K562 (cell line): Measurements from ENCODE around the gene OVOL3. TPM values are rescaled to one million over a fixed set of nuclear protein-coding genes. Genes with fewer than 3 reads are reported as not detected.
A peak's percentile ranks its signal among the peaks of the same experiment; 100 is the strongest.

Source experiments
- ARID2 ChIP-seq: fragments of 450-650 bp; IDR thresholded peaks from 2 replicates; pipeline ENCODE4 v1.6.1; 2017; ENCODE audit warnings: antibody characterized with exemption, mild to moderate bottlenecking
- ARID4B ChIP-seq: sonication (generic); formaldehyde crosslinking; IDR thresholded peaks from 2 replicates; pipeline ENCODE4 v1.8.0; 2022; ENCODE audit warnings: mild to moderate bottlenecking, missing genetic modification reagents
- CREB5 ChIP-seq: fragments of 250-450 bp; sonication (Bioruptor Pico); IDR thresholded peaks from 2 replicates; pipeline ENCODE4 v1.5.0; 2020; ENCODE audit warnings: mild to moderate bottlenecking
- ID3 ChIP-seq, 2 experiments: fragments of 250-450 bp in 1 of 2; fragments of 450-650 bp in 1 of 2; sonication (Bioruptor Pico) in 1 of 2; IDR thresholded peaks; 2 replicates each; pipeline versions ENCODE4 v1.6.1 to v1.8.0; 2016 to 2021; ENCODE audit warnings: mild to moderate bottlenecking in 2 of 2, moderate library complexity in 2 of 2, missing compliant biosample characterization in 1 of 2, missing genetic modification characterization in 1 of 2
- KDM5B ChIP-seq: fragments of 200-600 bp; sonication (generic); IDR thresholded peaks from 2 replicates; pipeline ENCODE4 v1.6.1; 2012; ENCODE audit warnings: low read depth, mild to moderate bottlenecking, moderate library complexity, low read length, control low read depth, inconsistent platforms; ENCODE audit not compliant: insufficient replicate concordance
- MECOM ChIP-seq: fragments of 250-450 bp; sonication (Bioruptor Pico); IDR thresholded peaks from 2 replicates; pipeline ENCODE4 v1.8.0; 2022; ENCODE audit warnings: inconsistent platforms
- POLR2AphosphoS2 ChIP-seq: IDR thresholded peaks from 2 replicates; pipeline ENCODE4 v1.6.1; 2012; ENCODE audit warnings: low read length, improper control_type of control experiment
- RAD21 ChIP-seq, 2 experiments: fragments of 250-450 bp in 1 of 2; fragments of 450-650 bp in 1 of 2; sonication (Bioruptor Pico) in 1 of 2; formaldehyde crosslinking in 1 of 2; IDR thresholded peaks in 1 of 2; conservative IDR thresholded peaks in 1 of 2; 2 replicates each; pipeline versions ENCODE4 v1.4.0 to v1.8.0; 2020 to 2022; ENCODE audit warnings: mild to moderate bottlenecking in 2 of 2, moderate library complexity in 1 of 2
- SREBF2 ChIP-seq: sonication (generic); formaldehyde crosslinking; IDR thresholded peaks from 2 replicates; pipeline ENCODE4 v1.4.0; 2020; ENCODE audit warnings: mild to moderate bottlenecking, missing genetic modification reagents
- ZNF668 ChIP-seq: fragments of 250-450 bp; sonication (Bioruptor Pico); IDR thresholded peaks from 2 replicates; pipeline ENCODE4 v1.8.0; 2022; ENCODE audit warnings: mild to moderate bottlenecking, inconsistent platforms
- ZNF707 ChIP-seq: fragments of 250-450 bp; sonication (Bioruptor Pico); conservative IDR thresholded peaks from 2 replicates; pipeline ENCODE4 v1.8.0; 2022; ENCODE audit warnings: inconsistent platforms, mild to moderate bottlenecking, moderate library complexity
- polyA plus RNA-seq, 8 experiments: library from polyadenylated mRNA; depleted of rRNA in 4 of 8; stranded (reverse) in 5 of 8; unstranded in 3 of 8; fragments of >200 nt; fragmentation: Nextera tagmentation in 2 of 8; fragmentation: Illumina TruSeq in 1 of 8; extraction: Ambion mirVana in 2 of 8; extraction: Trizol in 1 of 8; gene quantifications; 2 replicates each; pipeline versions ENCODE4 v1.2.1 to v1.2.3, GENCODE V29; 2011 to 2014; ENCODE audit warnings: inconsistent platforms in 1 of 8, missing spikeins in 1 of 8
- total RNA-seq, 7 experiments: library from RNA; depleted of rRNA in 6 of 7; stranded (reverse); fragments of >200 nt in 6 of 7; fragmentation: Illumina TruSeq in 2 of 7; extraction: Trizol in 2 of 7; gene quantifications; 2 replicates each; pipeline versions ENCODE4 v1.2.1 to v1.2.3, GENCODE V29; 2011 to 2021; ENCODE audit warnings: low replicate concordance in 1 of 7
- TF ChIP-seq, protein P1 (sequence below): fragments of 250-450 bp; sonication (Bioruptor Pico); IDR thresholded peaks from 2 replicates; pipeline ENCODE4 v1.5.1; 2021; ENCODE audit warnings: mild to moderate bottlenecking
- TF ChIP-seq, protein P2 (sequence below): fragments of 250-450 bp; sonication (Bioruptor Pico); IDR thresholded peaks from 2 replicates; pipeline ENCODE4 v1.5.0; 2022; ENCODE audit warnings: mild to moderate bottlenecking
- TF ChIP-seq, protein P3 (sequence below): sonication (generic); formaldehyde crosslinking; IDR thresholded peaks from 2 replicates; pipeline ENCODE4 v1.8.0; 2022; ENCODE audit warnings: missing genetic modification reagents, mild to moderate bottlenecking, borderline replicate concordance

OVOL3 gene
- total and polyA plus RNA-seq, 9 of the 15 experiments (the other 6 are each of a cell fraction or from before 2014, with no cell fraction given) = not detected

- TF ChIP-seq, protein P1, sequence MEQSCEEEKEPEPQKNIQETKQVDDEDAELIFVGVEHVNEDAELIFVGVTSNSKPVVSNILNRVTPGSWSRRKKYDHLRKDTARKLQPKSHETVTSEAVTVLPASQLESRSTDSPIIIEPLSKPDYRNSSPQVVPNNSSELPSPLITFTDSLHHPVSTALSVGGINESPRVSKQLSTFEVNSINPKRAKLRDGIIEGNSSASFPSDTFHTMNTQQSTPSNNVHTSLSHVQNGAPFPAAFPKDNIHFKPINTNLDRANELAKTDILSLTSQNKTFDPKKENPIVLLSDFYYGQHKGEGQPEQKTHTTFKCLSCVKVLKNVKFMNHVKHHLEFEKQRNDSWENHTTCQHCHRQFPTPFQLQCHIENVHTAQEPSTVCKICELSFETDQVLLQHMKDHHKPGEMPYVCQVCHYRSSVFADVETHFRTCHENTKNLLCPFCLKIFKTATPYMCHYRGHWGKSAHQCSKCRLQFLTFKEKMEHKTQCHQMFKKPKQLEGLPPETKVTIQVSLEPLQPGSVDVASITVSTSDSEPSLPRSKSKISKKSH (CRISPR knock-in tag) = no peak
- TF ChIP-seq ARID4B (CRISPR knock-in tag) (no peak; the same call in 1 of the 2 replicates), KDM5B (peak; percentile 68), ID3 (CRISPR knock-in tag; IDR thresholded peaks at IDR 0.05) (no peak), ID3 (tag; IDR thresholded peaks at IDR 0.05) (peak; percentile 61; the same call in 1 of the 2 replicates), POLR2AphosphoS2 (no peak), RAD21 (CRISPR knock-in tag; conservative IDR thresholded peaks at IDR 0.05 in 1 of 2, IDR thresholded peaks at IDR 0.05 in 1 of 2) (0 out of 4 replicates have a peak, but pooled peaks of 1 of the 2 experiments have one; percentile 12), ZNF707 (CRISPR knock-in tag) (0 out of 2 replicates have a peak, but pooled peaks have one; percentile 10), SREBF2 (CRISPR knock-in tag) (no peak), MECOM (CRISPR knock-in tag) (no peak), CREB5 (no peak), ARID2 (no peak), ZNF668 (CRISPR knock-in tag) (no peak)
- TF ChIP-seq, protein P2, sequence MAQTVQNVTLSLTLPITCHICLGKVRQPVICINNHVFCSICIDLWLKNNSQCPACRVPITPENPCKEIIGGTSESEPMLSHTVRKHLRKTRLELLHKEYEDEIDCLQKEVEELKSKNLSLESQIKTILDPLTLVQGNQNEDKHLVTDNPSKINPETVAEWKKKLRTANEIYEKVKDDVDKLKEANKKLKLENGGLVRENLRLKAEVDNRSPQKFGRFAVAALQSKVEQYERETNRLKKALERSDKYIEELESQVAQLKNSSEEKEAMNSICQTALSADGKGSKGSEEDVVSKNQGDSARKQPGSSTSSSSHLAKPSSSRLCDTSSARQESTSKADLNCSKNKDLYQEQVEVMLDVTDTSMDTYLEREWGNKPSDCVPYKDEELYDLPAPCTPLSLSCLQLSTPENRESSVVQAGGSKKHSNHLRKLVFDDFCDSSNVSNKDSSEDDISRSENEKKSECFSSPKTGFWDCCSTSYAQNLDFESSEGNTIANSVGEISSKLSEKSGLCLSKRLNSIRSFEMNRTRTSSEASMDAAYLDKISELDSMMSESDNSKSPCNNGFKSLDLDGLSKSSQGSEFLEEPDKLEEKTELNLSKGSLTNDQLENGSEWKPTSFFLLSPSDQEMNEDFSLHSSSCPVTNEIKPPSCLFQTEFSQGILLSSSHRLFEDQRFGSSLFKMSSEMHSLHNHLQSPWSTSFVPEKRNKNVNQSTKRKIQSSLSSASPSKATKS = no peak
- TF ChIP-seq, protein P3, sequence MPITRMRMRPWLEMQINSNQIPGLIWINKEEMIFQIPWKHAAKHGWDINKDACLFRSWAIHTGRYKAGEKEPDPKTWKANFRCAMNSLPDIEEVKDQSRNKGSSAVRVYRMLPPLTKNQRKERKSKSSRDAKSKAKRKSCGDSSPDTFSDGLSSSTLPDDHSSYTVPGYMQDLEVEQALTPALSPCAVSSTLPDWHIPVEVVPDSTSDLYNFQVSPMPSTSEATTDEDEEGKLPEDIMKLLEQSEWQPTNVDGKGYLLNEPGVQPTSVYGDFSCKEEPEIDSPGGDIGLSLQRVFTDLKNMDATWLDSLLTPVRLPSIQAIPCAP (CRISPR knock-in tag) = 0 out of 2 replicates have a peak, but pooled peaks have one; percentile 12
These were observed 3.9 kb downstream of the OVOL3 start, which contains the start of gene POLR2I (continued) for GRCh38 chr19:36114721-36115452.
